ENCODE data around the gene ARRB2.

The ARRB2 gene

GRCh38 chr17:4766723-4767122 lies 56.3 kb downstream of the ARRB2 start:
- no peak for DNase-seq

GRCh38 chr17:4768298-4768697 lies 57.9 kb downstream of the ARRB2 start:
- DNase-seq, result no peak

GRCh38 chr17:4769628-4770027 lies 59.2 kb downstream of the ARRB2 start:
- no peak for DNase-seq
